ENCODE data around the gene MACROD2. TPM values are rescaled to one million over a fixed set of nuclear protein-coding genes. Genes with fewer than 3 reads are reported as not detected.

Gene MACROD2
- total and polyA plus RNA-seq, 2 of the 4 experiments (the other 2 are of a cell fraction): not detected

GRCh38 chr20:15375836-15376235 lies 1380.5 kb downstream of the MACROD2 start:
- no peaks in the 10 kb centered on the region for H3K4me1 ChIP-seq (ENCODE audit: control insufficient read depth, insufficient read depth, low read length)
- ChIA-PET POLR2A (ENCODE audit: unreplicated experiment) (interaction anchor here (1.0 kb wide), 1 partner anchor 477 kb away, joined by 3 read pairs; no protein-coding TSS in a partner anchor), CTCF (no interaction called here)
- WGBS, 2 experiments (ENCODE audit: extremely low coverage in 2 of 2, insufficient read length in 1 of 2): no CpG with 5 or more reads among the region's 3 CpGs
- no peak overlapping the region for H3K23ac ChIP-seq (ENCODE audit: low read depth, low read length)
- intact Hi-C loops (cut with micrococcal nuclease) (no loop called here), in situ Hi-C loops (cut with MboI; ENCODE audit: low sequenced_read_pairs) (no loop called here), dilution Hi-C loops (cut with HindIII; ENCODE audit: low sequenced_read_pairs, unreplicated experiment) (no loop called here)
- BruUV-seq (replicated peaks): no TSS peak
- no peak overlapping the region for H4K8ac ChIP-seq (ENCODE audit: low read depth in 2 of 2, low read length in 2 of 2)
- no peak overlapping the region for H3K4me2 ChIP-seq (ENCODE audit: low read depth, low read length)
- H2AK9ac ChIP-seq (replicated peaks; ENCODE audit: low read depth, low read length, poor library complexity): no peak overlapping the region
- no peak overlapping the region for H3K4ac ChIP-seq (ENCODE audit: low read depth, low read length)
- no peak overlapping the region for H2AFZ ChIP-seq (replicated peaks; ENCODE audit: low read length, poor library complexity)
- no peaks in the 10 kb centered on the region for H3K79me1 ChIP-seq (ENCODE audit: low read depth in 1 of 2, low read length in 2 of 2)
- no peak overlapping the region for H2BK120ac ChIP-seq (ENCODE audit: low read depth, low read length)
- DNase-seq (no peak), ATAC-seq (ENCODE audit: low read depth) (no peak)
- no peaks in the 10 kb centered on the region for H3K36me3 ChIP-seq (ENCODE audit: control insufficient read depth, insufficient read depth, low read length)
- no peak overlapping the region for H2BK20ac ChIP-seq (ENCODE audit: low read depth, low read length)
- H2BK5ac ChIP-seq (ENCODE audit: low read depth, low read length, poor library complexity, severe bottlenecking): no peak overlapping the region
- no peak overlapping the region for H2AK5ac ChIP-seq (ENCODE audit: low read depth, low read length)
- H4K20me1 ChIP-seq (ENCODE audit: insufficient read depth, low read length): no peaks in the 10 kb centered on the region
- no peak overlapping the region for H3K9ac ChIP-seq (ENCODE audit: low read depth, low read length)
- H4K91ac ChIP-seq (ENCODE audit: insufficient read depth, low read depth, low read length): no peak overlapping the region
- H3K27ac ChIP-seq (ENCODE audit: insufficient read depth, low read length): no peak overlapping the region
- H3K4me3 ChIP-seq (ENCODE audit: insufficient read depth, low read depth, low read length): no peak overlapping the region
- no peak overlapping the region for H3K56ac ChIP-seq (ENCODE audit: extremely low read depth, insufficient read depth, low read length)
- H3K14ac ChIP-seq (replicated peaks; ENCODE audit: low read depth, low read length): no peak overlapping the region
- H3K9me3 ChIP-seq (ENCODE audit: control insufficient read depth, insufficient read depth, low read length): no peaks in the 10 kb centered on the region
- no peak overlapping the region for H2BK15ac ChIP-seq (ENCODE audit: low read depth, low read length)
- TF ChIP-seq ELK1 (IDR thresholded peaks at IDR 0.05; ENCODE audit: borderline replicate concordance, low read depth, low read length) (no peak), POLR2A (IDR thresholded peaks at IDR 0.05; ENCODE audit: low read depth, low read length) (no peak), SMC3 (IDR thresholded peaks at IDR 0.05; ENCODE audit: low read depth, low read length) (no peak), CEBPB (IDR thresholded peaks at IDR 0.05; ENCODE audit: low read depth, low read length) (no peak), CHD1 (IDR thresholded peaks at IDR 0.05; ENCODE audit: low read depth, low read length) (no peak), RFX5 (IDR thresholded peaks at IDR 0.05; ENCODE audit: low read depth, low read length) (no peak), RAD21 (IDR thresholded peaks at IDR 0.05; ENCODE audit: low read length) (no peak), MAFK (IDR thresholded peaks at IDR 0.05; ENCODE audit: low read depth, low read length) (no peak), MXI1 (IDR thresholded peaks at IDR 0.05; ENCODE audit: borderline replicate concordance, low read depth, low read length) (no peak)
- TF ChIP-seq, protein P1, sequence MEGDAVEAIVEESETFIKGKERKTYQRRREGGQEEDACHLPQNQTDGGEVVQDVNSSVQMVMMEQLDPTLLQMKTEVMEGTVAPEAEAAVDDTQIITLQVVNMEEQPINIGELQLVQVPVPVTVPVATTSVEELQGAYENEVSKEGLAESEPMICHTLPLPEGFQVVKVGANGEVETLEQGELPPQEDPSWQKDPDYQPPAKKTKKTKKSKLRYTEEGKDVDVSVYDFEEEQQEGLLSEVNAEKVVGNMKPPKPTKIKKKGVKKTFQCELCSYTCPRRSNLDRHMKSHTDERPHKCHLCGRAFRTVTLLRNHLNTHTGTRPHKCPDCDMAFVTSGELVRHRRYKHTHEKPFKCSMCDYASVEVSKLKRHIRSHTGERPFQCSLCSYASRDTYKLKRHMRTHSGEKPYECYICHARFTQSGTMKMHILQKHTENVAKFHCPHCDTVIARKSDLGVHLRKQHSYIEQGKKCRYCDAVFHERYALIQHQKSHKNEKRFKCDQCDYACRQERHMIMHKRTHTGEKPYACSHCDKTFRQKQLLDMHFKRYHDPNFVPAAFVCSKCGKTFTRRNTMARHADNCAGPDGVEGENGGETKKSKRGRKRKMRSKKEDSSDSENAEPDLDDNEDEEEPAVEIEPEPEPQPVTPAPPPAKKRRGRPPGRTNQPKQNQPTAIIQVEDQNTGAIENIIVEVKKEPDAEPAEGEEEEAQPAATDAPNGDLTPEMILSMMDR (conservative IDR thresholded peaks at IDR 0.05; ENCODE audit: low read depth, low read length): no peak
- no peaks in the 10 kb centered on the region for H3K27me3 ChIP-seq (ENCODE audit: control insufficient read depth, insufficient read depth, low read length)
- no peak overlapping the region for H3K18ac ChIP-seq (ENCODE audit: low read depth, low read length)
- H4K5ac ChIP-seq (ENCODE audit: low read depth, low read length): no peak overlapping the region
- no peaks in the 10 kb centered on the region for H3K9me1 ChIP-seq (ENCODE audit: insufficient read depth, low read length)

Measured in IMR-90 (cell line).